K562 (cell line): ENCODE measurements around the gene CTIF.

Experiments
- JUND ChIP-seq, 2 experiments: IDR thresholded peaks; 2 replicates in 1 of 2; 3 replicates in 1 of 2; pipeline ENCODE4 v1.6.1; 2011; ENCODE audit warnings: borderline replicate concordance in 2 of 2, low read depth in 2 of 2, low read length in 2 of 2, improper control_type of control experiment in 1 of 2, missing biosample characterization in 1 of 2, missing genetic modification characterization in 1 of 2, missing genetic modification reagents in 1 of 2
- TF ChIP-seq, protein P1 (sequence below): sonication (generic); formaldehyde crosslinking; IDR thresholded peaks from 2 replicates; pipeline ENCODE4 v1.8.1; 2022; ENCODE audit warnings: missing genetic modification reagents

DNA sequence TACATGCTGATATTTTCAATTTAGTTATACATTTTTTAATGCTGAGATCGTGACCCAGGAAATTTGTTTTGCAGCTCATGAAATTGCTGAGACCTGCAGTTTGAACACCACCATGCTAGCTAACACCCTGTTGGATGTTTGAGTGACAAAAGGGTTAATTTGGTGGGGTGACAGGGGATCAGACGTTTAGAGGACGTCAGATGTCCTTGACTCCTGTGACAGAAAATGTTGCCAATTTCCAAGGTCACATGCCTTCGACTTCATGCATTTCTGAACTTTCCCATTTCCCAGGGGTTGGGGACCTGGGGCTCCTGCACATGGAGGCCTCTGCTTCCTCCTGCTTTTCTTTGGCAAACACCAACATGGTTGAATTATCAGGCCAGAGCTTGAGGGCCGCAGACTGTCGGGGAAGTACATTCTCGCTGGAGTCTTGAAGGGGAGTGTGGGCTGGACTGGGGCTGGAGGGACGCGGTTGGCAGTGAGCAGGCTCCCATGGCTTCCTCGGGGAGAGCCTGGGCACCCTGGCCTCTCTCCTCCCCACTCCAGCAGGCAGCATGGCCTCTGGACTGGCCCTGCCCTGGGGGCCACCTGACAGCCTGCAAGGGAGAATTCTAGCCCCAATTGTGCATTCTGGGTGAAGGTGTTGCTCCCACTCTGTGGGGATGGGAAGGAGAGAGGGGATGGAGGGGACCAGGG, 73.1 kb downstream of the CTIF start:
- TF ChIP-seq JUND (IDR thresholded peaks at IDR 0.05; ENCODE audit: borderline replicate concordance, low read depth, low read length) (no peak), JUND (tag; IDR thresholded peaks at IDR 0.05; ENCODE audit: borderline replicate concordance, low read depth, low read length) (no peak)
- TF ChIP-seq, protein P1, sequence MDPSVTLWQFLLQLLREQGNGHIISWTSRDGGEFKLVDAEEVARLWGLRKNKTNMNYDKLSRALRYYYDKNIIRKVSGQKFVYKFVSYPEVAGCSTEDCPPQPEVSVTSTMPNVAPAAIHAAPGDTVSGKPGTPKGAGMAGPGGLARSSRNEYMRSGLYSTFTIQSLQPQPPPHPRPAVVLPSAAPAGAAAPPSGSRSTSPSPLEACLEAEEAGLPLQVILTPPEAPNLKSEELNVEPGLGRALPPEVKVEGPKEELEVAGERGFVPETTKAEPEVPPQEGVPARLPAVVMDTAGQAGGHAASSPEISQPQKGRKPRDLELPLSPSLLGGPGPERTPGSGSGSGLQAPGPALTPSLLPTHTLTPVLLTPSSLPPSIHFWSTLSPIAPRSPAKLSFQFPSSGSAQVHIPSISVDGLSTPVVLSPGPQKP (CRISPR knock-in tag): no peak
